HUES48 (cell line): ENCODE results near the gene HELZ.
A peak's percentile ranks its signal among the peaks of the same experiment; 100 is the strongest.
"Not testable (repeated sequence)": the region's sequence is repeated elsewhere in the genome, so short reads cannot be mapped to it uniquely, and the experiment has no call there.

Experiments
- H3K27ac ChIP-seq: one replicate; pipeline ENCODE4 v1.7.0; 2013; ENCODE audit warnings: low read depth, low read length, inconsistent platforms
- H3K27me3 ChIP-seq: 2 replicates; pipeline ENCODE4 v1.6.1; 2013; ENCODE audit warnings: mild to moderate bottlenecking, low read length; ENCODE audit not compliant: control insufficient read depth, insufficient read depth
- H3K36me3 ChIP-seq: 2 replicates; pipeline ENCODE4 v1.6.1; 2013; ENCODE audit warnings: low read length; ENCODE audit not compliant: control insufficient read depth, insufficient read depth
- H3K4me1 ChIP-seq: 2 replicates; pipeline ENCODE4 v1.6.1; 2013; ENCODE audit warnings: mild to moderate bottlenecking, low read length; ENCODE audit not compliant: control insufficient read depth, insufficient read depth
- H3K4me3 ChIP-seq: 2 replicates; pipeline ENCODE4 v1.5.1; 2013; ENCODE audit warnings: mild to moderate bottlenecking, low read depth, low read length
- H3K9ac ChIP-seq: 2 replicates; pipeline ENCODE4 v1.6.1; 2013; ENCODE audit warnings: mild to moderate bottlenecking, low read depth, low read length, moderate library complexity
- H3K9me3 ChIP-seq: 2 replicates; pipeline ENCODE4 v1.6.1; 2013; ENCODE audit warnings: low read length; ENCODE audit not compliant: control insufficient read depth, insufficient read depth

Gene HELZ, protein sequence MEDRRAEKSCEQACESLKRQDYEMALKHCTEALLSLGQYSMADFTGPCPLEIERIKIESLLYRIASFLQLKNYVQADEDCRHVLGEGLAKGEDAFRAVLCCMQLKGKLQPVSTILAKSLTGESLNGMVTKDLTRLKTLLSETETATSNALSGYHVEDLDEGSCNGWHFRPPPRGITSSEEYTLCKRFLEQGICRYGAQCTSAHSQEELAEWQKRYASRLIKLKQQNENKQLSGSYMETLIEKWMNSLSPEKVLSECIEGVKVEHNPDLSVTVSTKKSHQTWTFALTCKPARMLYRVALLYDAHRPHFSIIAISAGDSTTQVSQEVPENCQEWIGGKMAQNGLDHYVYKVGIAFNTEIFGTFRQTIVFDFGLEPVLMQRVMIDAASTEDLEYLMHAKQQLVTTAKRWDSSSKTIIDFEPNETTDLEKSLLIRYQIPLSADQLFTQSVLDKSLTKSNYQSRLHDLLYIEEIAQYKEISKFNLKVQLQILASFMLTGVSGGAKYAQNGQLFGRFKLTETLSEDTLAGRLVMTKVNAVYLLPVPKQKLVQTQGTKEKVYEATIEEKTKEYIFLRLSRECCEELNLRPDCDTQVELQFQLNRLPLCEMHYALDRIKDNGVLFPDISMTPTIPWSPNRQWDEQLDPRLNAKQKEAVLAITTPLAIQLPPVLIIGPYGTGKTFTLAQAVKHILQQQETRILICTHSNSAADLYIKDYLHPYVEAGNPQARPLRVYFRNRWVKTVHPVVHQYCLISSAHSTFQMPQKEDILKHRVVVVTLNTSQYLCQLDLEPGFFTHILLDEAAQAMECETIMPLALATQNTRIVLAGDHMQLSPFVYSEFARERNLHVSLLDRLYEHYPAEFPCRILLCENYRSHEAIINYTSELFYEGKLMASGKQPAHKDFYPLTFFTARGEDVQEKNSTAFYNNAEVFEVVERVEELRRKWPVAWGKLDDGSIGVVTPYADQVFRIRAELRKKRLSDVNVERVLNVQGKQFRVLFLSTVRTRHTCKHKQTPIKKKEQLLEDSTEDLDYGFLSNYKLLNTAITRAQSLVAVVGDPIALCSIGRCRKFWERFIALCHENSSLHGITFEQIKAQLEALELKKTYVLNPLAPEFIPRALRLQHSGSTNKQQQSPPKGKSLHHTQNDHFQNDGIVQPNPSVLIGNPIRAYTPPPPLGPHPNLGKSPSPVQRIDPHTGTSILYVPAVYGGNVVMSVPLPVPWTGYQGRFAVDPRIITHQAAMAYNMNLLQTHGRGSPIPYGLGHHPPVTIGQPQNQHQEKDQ (N-terminal part only)

DNA sequence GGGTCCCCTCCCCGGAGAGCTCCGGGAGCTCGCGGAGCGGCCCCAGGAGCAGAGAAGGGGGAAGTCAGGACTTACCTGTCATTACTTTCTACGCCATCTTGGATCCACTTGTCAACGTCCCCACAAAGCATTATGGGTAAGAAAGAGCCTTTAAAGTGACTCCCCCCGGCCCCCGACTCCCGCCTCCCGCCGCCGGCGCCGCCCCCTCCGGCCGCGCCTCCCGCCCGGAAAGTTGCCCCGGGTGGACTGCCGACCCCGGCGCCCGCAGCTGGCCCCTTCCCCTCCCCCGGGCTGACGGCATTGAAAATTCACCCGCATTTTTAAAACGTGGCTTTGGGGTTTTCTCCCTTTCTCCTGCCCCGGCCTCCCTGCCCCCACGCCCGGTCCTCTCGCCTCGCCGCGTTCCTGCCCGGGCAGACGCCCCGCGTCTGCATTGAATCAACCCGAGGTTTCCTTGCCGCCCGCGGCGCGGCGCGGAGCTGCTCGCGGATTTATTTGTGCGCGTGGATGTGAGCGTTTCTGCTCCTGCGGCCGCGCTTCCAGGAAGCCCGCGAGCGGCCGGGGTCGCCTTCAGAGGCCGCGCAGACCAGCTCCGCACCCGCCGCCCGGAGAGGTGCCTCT, at the start of gene HELZ:
Gene HELZ, minus strand, starts transcription at position 124 of the 621 bp plus-strand sequence. CDS start 26,392 bp downstream, outside the sequence.
- peak within 1 kb of the TSS; percentile 89 for H3K27ac ChIP-seq
- H3K4me1 ChIP-seq = peaks cover 25% of the 10 kb centered on the region
- H3K4me3 ChIP-seq = peak within 1 kb of the TSS; percentile 86
- H3K9ac ChIP-seq = peak within 1 kb of the TSS; percentile 91
- H3K36me3 ChIP-seq = peaks cover 10% of the 10 kb centered on the region
- no peaks in the 10 kb centered on the region for H3K9me3 ChIP-seq
- H3K27me3 ChIP-seq = no peaks in the 10 kb centered on the region

DNA sequence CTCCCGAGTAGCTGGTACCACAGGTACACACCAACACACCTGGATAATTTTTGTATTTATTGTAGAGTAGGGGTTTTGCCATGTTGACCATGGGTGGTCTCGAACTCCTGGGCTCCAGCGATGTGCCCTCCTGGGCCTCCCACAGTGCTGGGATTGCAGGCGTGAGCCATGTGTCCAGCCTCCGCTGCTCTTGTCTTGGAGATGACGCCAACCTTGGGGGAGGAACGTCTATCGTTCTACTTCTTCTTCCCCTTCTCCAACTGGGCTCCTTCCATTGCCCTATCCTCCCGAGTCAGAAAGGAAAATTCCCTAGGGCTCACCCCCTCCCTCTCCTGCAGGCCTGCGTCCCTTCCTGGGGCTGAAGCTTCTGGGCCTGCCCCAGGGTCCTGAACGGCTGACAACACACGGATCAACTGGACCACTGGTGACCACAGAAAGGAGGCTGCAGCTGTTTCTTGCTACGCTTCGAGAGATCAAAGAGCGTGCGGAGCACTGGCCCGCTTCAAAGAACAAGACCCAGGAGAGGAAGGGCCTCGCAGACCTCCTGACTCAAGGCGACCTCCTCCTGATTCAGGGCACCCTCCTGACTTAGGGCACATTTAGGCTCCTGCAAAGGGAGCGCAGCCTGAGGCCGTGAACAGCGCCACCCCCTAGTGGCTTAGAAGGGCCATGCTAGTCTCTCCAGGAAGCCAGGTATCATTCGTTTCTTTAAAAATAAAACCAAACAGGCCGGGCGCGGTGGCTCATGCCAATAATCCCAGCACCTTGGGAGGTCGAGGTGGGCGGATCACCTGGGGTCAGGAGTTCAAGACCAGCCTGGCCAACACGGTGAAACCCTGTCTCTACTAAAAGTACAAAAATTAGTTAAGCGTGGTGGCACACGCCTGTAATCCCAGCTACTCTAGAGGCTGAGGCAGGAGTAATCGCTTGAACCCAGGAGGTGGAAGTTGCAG, 48.5 kb upstream of the HELZ start:
- Histone ChIP-seq H3K9ac (no peak overlapping the region), H3K36me3 (no peaks in the 10 kb centered on the region), H3K27ac (no peak overlapping the region), H3K4me1 (no peaks in the 10 kb centered on the region; the same call in 1 of the 2 replicates), H3K4me3 (no peak overlapping the region), H3K27me3 (no peaks in the 10 kb centered on the region), H3K9me3 (no peaks in the 10 kb centered on the region)

DNA sequence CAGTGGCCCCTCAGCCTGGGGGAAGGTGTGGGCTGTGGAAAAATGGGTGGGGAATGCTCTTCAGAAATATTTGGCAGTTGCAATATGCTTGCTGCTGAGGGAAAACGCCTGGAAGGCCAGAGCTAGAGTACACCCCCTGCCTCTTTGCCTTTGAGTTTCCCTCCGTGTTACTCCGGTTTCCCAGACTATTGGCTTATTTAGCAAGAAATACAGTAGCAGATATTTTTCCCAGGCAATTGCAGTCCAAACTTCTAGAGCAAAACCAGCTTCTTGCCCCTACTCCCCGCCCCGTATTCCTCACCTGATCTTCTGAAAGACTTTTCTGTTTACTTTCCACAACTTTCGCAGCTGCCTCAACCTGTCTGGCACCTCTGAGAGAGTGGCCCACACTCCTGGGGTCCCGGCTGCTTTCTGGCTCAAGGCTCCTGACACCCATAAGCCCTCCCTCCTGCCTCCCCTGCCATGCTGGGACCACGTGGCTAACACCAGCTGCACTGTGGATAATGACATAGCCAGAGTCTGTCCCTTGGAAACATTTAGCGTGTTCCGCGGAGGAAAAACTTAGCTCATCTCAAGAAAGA, 45.8 kb upstream of the HELZ start:
- Histone ChIP-seq H3K9me3 (no peaks in the 10 kb centered on the region), H3K4me3 (no peak overlapping the region), H3K27ac (no peak overlapping the region), H3K27me3 (no peaks in the 10 kb centered on the region), H3K36me3 (no peaks in the 10 kb centered on the region), H3K4me1 (no peaks in the 10 kb centered on the region; the same call in 1 of the 2 replicates), H3K9ac (no peak overlapping the region)

DNA sequence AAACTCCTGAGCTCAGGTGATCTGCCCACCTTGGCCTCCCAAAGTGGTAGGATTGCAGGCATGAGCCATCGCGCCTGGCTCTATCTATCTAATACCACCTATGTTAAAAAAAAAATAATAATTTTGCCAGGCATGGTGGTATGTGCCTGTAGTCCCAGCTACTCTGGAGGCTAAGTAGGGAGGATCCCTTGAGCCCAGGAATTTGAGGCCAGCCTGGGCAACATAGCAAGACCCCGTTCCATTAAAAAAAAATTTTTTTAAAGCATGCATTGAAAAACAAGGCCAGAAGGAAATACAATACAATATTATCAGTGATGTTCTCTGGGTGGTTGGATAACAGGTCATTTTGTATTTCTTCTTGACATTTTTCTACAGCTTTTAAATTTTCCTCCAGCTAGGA, 45.2 kb upstream of the HELZ start:
- Histone ChIP-seq H3K9ac (no peak overlapping the region), H3K9me3 (no peaks in the 10 kb centered on the region), H3K4me3 (no peak overlapping the region), H3K4me1 (no peaks in the 10 kb centered on the region; the same call in 1 of the 2 replicates), H3K27ac (no peak overlapping the region), H3K36me3 (no peaks in the 10 kb centered on the region), H3K27me3 (no peaks in the 10 kb centered on the region)

DNA sequence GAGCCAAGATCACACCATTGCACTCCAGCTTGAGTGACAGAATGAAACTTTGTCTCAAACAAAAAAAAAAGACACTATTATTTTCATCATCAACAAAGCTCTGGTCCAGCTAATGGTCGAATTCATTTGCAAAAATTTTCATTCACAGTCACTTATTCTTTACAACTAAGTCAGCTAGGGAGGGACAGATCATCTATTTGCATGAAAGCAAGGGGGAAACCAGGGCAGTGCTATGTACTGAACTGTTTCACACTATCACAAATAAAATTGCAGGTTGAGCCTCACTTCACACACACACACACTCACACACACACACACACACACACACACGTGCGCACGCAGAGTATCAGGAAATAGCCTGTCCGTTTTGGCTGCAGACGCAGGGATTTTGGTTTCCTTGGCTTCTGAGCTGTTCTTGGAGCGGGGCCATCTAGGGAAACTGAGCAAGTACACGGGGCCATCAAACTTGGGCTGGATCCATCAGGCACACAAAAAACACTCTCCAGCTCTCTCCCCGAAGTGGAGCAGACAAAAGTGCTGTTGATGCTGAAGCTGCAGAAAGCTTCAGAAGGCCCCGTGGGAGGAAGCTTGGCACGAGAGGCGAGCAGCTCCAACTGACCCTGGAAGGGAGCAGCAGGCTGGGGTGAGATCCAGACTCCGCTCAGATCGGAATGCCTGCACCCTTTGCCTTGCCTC, 44.3 kb upstream of the HELZ start:
- Histone ChIP-seq H3K4me1 (no peaks in the 10 kb centered on the region; the same call in 1 of the 2 replicates), H3K4me3 (no peak overlapping the region), H3K9me3 (no peaks in the 10 kb centered on the region), H3K27me3 (no peaks in the 10 kb centered on the region), H3K36me3 (no peaks in the 10 kb centered on the region), H3K9ac (no peak overlapping the region), H3K27ac (no peak overlapping the region)

DNA sequence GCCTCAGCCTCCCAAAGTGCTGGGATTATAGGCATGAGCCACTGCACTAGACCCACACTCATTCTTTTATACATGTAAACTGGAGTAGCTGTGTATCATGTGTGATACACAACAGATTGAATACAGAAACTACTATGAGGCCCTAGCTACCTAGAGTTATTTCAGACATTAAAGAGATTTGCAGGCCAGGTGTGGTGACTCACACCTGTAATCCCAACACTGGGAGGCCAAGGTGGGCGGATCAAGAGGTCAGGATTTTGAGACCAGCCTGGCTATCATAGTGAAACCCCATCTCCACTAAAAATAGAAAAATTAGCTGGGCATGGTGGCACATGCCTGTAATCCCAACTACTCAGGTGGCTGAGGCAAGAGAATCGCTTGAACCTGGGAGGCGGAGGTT, 41.8 kb upstream of the HELZ start:
- not testable (repeated sequence) for H3K27me3 ChIP-seq, H3K9ac ChIP-seq, H3K9me3 ChIP-seq

DNA sequence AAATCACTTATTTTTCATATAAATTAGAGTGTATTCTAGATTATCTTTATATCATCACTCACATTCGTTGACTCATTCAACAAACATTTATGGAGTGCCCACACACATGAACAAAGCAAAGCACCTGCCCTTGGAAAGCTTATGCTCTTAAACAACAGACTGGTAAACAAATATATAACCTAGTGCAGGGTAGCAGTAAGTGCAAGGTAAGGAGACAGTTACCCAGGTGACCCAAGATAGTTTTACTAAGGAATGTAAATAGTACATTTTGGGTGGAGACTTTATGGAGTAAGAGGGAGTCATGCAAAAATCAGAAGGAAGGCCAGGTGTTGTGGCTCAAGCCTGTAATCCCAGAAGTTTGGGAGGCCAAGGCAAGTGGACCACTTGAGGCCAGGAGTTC, 40.4 kb upstream of the HELZ start:
- no peak overlapping the region for H3K4me3 ChIP-seq
- H3K27ac ChIP-seq = no peak overlapping the region
- peaks cover 9% of the 10 kb centered on the region; the same call in 1 of the 2 replicates for H3K4me1 ChIP-seq
- no peak overlapping the region for H3K9ac ChIP-seq
- no peaks in the 10 kb centered on the region for H3K36me3 ChIP-seq
- H3K9me3 ChIP-seq = no peaks in the 10 kb centered on the region
- H3K27me3 ChIP-seq = no peaks in the 10 kb centered on the region

More for the DNA sequence above, 41.8 kb upstream of the HELZ start:
- H3K4me3 ChIP-seq, H3K27ac ChIP-seq, H3K36me3 ChIP-seq, H3K4me1 ChIP-seq: not testable (repeated sequence)

DNA sequence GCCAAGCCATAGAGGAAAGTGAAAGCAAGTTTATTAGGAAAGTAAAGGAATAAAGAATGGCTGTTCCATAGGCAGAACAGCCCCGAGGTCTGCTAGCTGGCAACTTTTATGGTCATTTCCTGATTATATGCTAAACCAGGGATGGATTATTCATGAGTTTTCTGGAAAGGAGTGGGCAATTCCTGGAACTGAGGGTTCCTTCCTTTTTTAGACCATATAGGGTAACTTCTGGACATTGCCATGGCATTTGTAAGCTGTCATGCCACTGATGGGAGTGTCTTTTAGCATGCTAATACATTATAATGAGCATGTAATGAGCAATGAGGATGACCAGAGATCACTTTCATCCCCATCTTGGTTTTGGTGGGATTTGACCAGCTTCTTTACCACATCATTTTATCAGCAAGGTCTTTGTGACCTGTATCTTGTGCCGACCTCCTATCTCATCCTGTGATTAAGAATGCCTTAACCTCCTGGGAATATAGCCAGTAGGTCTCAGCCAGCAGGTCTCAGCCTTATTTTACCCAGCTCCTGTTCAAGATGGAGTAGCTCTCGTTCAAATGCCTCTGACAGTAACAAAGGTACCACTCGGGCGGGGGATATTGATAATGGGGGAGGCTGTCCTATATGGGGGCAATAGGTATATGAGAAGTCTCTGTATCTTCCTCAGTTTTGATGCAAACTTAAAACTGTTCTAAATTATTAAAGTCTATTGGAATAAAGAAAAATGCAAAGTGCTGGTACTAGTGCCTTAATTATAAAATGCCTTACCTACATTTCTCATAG, 38.9 kb upstream of the HELZ start:
- H3K9ac ChIP-seq = no peak overlapping the region
- H3K27ac ChIP-seq = no peak overlapping the region
- no peaks in the 10 kb centered on the region for H3K9me3 ChIP-seq
- no peaks in the 10 kb centered on the region for H3K36me3 ChIP-seq
- no peaks in the 10 kb centered on the region for H3K27me3 ChIP-seq
- H3K4me3 ChIP-seq = no peak overlapping the region
- peaks cover 9% of the 10 kb centered on the region; the same call in 1 of the 2 replicates for H3K4me1 ChIP-seq
